ENCODE results near the gene THAP3.

DNA sequence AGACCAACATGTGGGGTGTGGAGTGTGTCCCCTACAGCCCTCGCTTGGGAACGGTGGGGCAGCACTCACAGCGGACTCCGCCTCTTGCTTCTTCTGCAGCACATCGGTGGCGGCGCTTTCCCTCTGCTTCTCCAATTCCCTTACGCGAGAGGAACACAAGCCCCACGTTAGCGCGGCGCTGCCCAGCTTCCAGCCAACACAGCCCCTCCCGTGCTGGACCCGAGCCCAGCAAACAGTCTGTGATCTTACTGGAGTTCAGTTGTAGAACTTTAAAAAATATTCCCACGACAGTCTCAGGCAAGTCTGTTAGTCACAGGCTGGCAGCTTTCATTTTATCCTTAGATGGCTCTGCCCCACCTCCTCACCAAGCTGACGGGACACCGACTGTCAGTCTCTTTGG is 13.6 kb downstream of the THAP3 start:
- TF ChIP-seq CTCF (conservative IDR thresholded peaks at IDR 0.05; ENCODE audit: low read length) = no peak
- no peak for TF ChIP-seq EZH2phosphoT487 (IDR thresholded peaks at IDR 0.05; ENCODE audit: borderline replicate concordance)
